ENCODE data around the gene MMP20.

DNA sequence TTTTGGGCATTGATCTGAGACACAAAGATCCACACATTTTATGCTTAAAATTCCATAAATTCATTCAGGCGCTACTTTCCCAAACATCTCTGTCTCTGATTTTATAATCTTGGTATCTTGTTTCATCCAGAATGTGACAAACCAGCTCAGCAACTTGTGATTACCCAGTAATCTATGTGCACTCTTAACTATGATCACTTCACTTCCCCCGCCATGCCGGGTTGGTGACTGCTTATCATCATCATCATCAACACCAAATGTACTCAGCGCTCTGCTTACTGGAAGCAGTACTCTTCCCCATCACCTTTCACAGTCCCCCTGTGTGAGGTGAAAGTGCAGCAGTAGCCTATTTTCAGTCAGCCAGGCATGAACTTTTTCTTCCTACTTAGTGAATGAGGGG, 79.4 kb downstream of the MMP20 start:
- TF ChIP-seq, protein P1, sequence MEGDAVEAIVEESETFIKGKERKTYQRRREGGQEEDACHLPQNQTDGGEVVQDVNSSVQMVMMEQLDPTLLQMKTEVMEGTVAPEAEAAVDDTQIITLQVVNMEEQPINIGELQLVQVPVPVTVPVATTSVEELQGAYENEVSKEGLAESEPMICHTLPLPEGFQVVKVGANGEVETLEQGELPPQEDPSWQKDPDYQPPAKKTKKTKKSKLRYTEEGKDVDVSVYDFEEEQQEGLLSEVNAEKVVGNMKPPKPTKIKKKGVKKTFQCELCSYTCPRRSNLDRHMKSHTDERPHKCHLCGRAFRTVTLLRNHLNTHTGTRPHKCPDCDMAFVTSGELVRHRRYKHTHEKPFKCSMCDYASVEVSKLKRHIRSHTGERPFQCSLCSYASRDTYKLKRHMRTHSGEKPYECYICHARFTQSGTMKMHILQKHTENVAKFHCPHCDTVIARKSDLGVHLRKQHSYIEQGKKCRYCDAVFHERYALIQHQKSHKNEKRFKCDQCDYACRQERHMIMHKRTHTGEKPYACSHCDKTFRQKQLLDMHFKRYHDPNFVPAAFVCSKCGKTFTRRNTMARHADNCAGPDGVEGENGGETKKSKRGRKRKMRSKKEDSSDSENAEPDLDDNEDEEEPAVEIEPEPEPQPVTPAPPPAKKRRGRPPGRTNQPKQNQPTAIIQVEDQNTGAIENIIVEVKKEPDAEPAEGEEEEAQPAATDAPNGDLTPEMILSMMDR (IDR thresholded peaks at IDR 0.05; ENCODE audit: low read length) = no peak
- TF ChIP-seq EZH2 (IDR thresholded peaks at IDR 0.05; ENCODE audit: borderline replicate concordance, low read length) = no peak
